RWPE2 (cell line): ENCODE results near the gene ASTN1.

Source experiments
- ATAC-seq: fragments of 200-7000 bp; cut with Tn5 transposase; 3 replicates; pipeline ENCODE4 v1.9.1; 2021; ENCODE audit warnings: low read depth
- DNase-seq: peaks from one replicate; pipeline ENCODE4 v3.0.0-alpha.2; 2020; ENCODE audit warnings: low spot score
- H3K27ac ChIP-seq: fragments of 450-650 bp; 2 replicates; pipeline ENCODE4 v1.5.1; 2017; ENCODE audit warnings: mild to moderate bottlenecking; ENCODE audit not compliant: poor library complexity, severe bottlenecking
- H3K27me3 ChIP-seq: fragments of 250-450 bp; sonication (Bioruptor Pico); 2 replicates; pipeline ENCODE4 v1.5.1; 2021; ENCODE audit warnings: mild to moderate bottlenecking, moderate library complexity; ENCODE audit not compliant: insufficient read depth, poor library complexity, severe bottlenecking
- H3K36me3 ChIP-seq: fragments of 250-450 bp; sonication (Bioruptor Pico); 2 replicates; pipeline ENCODE4 v1.5.1; 2020; ENCODE audit warnings: low read depth, mild to moderate bottlenecking, moderate library complexity
- H3K4me1 ChIP-seq: fragments of 250-450 bp; sonication (Bioruptor Pico); 2 replicates; pipeline ENCODE4 v1.5.1; 2021; ENCODE audit warnings: mild to moderate bottlenecking, moderate library complexity; ENCODE audit not compliant: insufficient read depth, poor library complexity, severe bottlenecking
- H3K4me3 ChIP-seq: fragments of 250-450 bp; sonication (Bioruptor Pico); 2 replicates; pipeline ENCODE4 v1.5.1; 2021; ENCODE audit warnings: mild to moderate bottlenecking, moderate library complexity; ENCODE audit not compliant: severe bottlenecking
- H3K9me3 ChIP-seq: fragments of 250-450 bp; sonication (Bioruptor Pico); 2 replicates; pipeline ENCODE4 v1.5.1; 2021; ENCODE audit warnings: mild to moderate bottlenecking, moderate library complexity; ENCODE audit not compliant: severe bottlenecking
- TF ChIP-seq, protein P1 (sequence below): fragments of 450-650 bp; IDR thresholded peaks from one replicate; pipeline ENCODE4 v1.5.1; 2017; ENCODE audit warnings: mild to moderate bottlenecking, moderate library complexity; ENCODE audit not compliant: poor library complexity, severe bottlenecking

ASTN1 gene

DNA sequence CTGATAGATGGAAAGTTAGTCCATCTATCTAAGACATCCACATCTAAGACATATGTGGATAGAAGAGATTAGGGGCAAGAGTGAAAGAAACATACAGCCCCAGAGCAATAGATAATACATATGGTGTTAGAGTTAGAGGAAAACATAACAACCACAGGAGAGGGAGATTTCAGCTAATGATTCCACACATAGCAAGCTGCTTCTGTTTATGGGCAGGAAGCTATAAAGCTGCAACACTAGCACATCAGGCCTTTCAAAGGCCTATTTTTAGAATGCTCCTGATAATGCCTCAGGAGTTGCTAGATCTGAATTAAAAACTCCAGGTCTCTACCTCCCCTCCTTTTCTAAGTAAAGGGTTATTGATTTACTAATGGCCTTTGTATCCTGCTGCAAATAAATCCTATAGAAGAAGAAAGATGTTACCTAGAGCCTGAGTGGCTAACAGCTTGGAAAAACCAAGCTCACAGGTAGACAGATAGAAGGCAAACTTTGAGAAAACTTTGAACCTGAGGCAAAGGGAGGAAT lies 42.4 kb upstream of the ASTN1 start:
- H3K36me3 ChIP-seq, result no peaks in the 10 kb centered on the region
- TF ChIP-seq, protein P1, sequence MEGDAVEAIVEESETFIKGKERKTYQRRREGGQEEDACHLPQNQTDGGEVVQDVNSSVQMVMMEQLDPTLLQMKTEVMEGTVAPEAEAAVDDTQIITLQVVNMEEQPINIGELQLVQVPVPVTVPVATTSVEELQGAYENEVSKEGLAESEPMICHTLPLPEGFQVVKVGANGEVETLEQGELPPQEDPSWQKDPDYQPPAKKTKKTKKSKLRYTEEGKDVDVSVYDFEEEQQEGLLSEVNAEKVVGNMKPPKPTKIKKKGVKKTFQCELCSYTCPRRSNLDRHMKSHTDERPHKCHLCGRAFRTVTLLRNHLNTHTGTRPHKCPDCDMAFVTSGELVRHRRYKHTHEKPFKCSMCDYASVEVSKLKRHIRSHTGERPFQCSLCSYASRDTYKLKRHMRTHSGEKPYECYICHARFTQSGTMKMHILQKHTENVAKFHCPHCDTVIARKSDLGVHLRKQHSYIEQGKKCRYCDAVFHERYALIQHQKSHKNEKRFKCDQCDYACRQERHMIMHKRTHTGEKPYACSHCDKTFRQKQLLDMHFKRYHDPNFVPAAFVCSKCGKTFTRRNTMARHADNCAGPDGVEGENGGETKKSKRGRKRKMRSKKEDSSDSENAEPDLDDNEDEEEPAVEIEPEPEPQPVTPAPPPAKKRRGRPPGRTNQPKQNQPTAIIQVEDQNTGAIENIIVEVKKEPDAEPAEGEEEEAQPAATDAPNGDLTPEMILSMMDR, result no peak
- ATAC-seq, result no peak

DNA sequence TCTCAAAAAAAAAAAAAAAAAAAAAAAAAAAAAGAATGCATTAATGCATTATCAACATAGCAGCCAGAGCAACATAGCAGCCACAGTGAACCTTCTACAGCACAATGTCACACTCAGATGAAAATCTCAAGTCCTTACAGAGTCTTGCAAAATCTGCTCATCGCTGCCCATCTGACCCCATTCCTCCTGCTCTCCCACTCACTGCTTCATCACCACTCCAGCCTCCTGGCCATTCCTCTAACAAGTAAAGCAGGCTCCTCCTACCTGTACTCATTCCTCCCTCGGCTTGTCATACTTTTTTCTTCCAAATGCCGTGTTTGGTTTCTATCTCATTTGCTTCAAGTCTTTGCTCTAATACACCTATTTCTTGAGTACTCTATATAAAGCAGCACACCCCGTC lies 35.8 kb upstream of the ASTN1 start:
- H3K9me3 ChIP-seq, result no peaks in the 10 kb centered on the region
- H3K27me3 ChIP-seq, result no peaks in the 10 kb centered on the region
- TF ChIP-seq, protein P1, result no peak
- no peak overlapping the region for H3K27ac ChIP-seq
- DNase-seq, result no peak
- H3K4me3 ChIP-seq, result no peak overlapping the region
- no peaks in the 10 kb centered on the region for H3K36me3 ChIP-seq
- H3K4me1 ChIP-seq, result no peaks in the 10 kb centered on the region
- ATAC-seq, result no peak

More for the DNA sequence above, 42.4 kb upstream of the ASTN1 start:
- Histone ChIP-seq H3K9me3 (no peaks in the 10 kb centered on the region), H3K4me3 (no peak overlapping the region), H3K27me3 (no peaks in the 10 kb centered on the region), H3K27ac (no peak overlapping the region), H3K4me1 (peaks cover 10% of the 10 kb centered on the region)
- DNase-seq, result no peak

DNA sequence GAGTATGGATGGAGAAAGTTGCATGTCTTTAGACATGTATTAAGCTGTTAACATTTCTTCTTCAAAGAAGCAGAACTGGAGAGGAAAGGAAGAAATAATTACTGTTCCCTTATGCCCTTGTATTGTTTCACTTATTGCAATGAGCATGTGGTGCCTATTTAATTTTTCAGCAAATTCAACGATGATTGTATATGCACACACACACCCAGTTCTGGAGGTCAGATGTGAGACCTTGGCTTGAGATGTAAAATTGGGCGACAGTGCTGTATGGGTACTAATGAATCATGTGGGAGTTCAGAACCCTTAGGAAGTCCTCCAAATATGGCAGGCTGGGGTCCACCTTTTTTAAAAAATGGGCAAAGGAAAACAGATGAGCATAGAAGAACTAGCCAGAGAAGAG lies 33.7 kb upstream of the ASTN1 start:
- no peak overlapping the region for H3K27ac ChIP-seq
- no peaks in the 10 kb centered on the region for H3K4me1 ChIP-seq
- H3K9me3 ChIP-seq, result no peaks in the 10 kb centered on the region
- DNase-seq, result no peak
- no peaks in the 10 kb centered on the region for H3K27me3 ChIP-seq
- no peak for ATAC-seq
- no peaks in the 10 kb centered on the region for H3K36me3 ChIP-seq
- no peak overlapping the region for H3K4me3 ChIP-seq
- TF ChIP-seq, protein P1, result no peak

DNA sequence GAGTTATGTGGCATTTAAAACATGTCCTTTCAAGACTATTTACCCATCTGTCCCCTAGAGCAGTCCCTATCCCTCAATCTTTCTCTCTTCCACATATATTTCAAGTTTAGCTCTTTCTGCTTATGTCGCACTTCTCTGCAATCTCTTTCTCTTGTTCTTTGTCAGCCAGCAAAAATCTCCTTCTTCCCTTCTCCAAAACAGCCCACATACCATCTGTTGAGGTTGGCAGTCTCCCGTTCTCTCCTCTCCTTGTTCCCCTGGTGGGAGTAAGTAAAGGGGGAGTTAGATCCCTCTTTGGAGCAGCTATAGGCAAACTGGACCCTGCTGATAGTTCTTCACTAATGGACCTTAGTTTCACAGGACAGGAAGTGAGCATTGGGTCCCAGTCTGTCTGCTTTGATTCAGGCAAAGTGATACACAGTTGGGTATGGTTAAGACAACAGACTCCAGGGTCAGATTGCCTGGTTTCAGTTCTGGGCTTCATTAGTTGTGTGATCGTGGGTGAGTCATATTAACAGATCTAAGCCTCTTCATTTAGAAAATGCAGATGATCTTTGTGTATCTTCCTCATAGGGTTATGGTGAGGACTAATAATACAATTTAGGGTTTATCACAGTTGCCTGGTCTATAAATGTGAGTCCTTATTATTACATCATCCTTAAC lies 25.9 kb upstream of the ASTN1 start:
- Histone ChIP-seq H3K4me1 (no peaks in the 10 kb centered on the region), H3K27me3 (no peaks in the 10 kb centered on the region), H3K27ac (no peak overlapping the region), H3K36me3 (no peaks in the 10 kb centered on the region), H3K9me3 (peaks cover 1% of the 10 kb centered on the region), H3K4me3 (no peak overlapping the region)
- TF ChIP-seq, protein P1, result no peak
- ATAC-seq (no peak), DNase-seq (no peak)

DNA sequence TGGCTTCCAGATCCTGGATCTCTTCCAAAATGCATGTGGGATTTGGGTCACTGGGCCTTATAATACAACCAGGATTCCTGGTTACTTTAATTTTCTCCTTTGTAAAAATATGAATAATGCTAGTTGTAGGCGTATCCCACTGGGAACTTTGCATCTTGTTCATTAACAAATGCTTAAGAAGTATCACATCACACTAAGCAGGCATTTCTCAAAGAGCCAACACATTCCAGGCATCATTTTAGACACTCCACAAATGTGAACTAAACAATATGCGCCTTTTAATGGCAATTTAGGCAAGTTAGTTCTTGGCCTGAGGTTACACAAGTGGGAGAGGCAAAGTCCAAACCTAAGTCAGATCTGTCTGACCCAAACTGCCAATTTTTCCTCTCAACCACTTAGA lies 22.1 kb upstream of the ASTN1 start:
- TF ChIP-seq, protein P1, result no peak
- peaks cover 3% of the 10 kb centered on the region for H3K9me3 ChIP-seq
- no peak overlapping the region for H3K27ac ChIP-seq
- H3K4me3 ChIP-seq, result no peak overlapping the region
- peaks cover under 1% of the 10 kb centered on the region for H3K27me3 ChIP-seq
- no peaks in the 10 kb centered on the region for H3K36me3 ChIP-seq
- H3K4me1 ChIP-seq, result no peaks in the 10 kb centered on the region
- DNase-seq (no peak), ATAC-seq (no peak)
